Heart left ventricle (tissue), 16 donors: ENCODE data around the gene RTN3. TPM values are rescaled to one million over a fixed set of nuclear protein-coding genes. Genes with fewer than 3 reads are reported as not detected.

ENCODE experiments used
- ATAC-seq, 4 donors: fragments of 200-7000 bp; cut with Tn5 transposase; one replicate each; pipeline ENCODE4 v1.9.1; 2020 to 2022; ENCODE audit warnings: moderate library complexity in 4 of 4, mild to moderate bottlenecking in 3 of 4, moderate number of reproducible peaks in 1 of 4
- DNase-seq, 5 donors: peaks; one replicate each; pipeline ENCODE4 v3.0.0-alpha.2; 2020
- H3K27ac ChIP-seq, 12 donors: fragments of 200-600 bp; sonication (generic) in 4 of 12; one replicate each; pipeline versions ENCODE4 v1.5.0 to v1.8.0; 2016 to 2022; ENCODE audit warnings: mild to moderate bottlenecking in 2 of 12
- H3K27me3 ChIP-seq, 9 donors: fragments of 200-600 bp; sonication (generic) in 2 of 9; one replicate each; pipeline versions ENCODE4 v1.5.1 to v1.8.0; 2016 to 2022; ENCODE audit warnings: mild to moderate bottlenecking in 3 of 9
- H3K36me3 ChIP-seq, 9 donors: fragments of 200-600 bp; sonication (generic) in 2 of 9; one replicate each; pipeline versions ENCODE4 v1.5.0 to v1.8.0; 2018 to 2022; ENCODE audit warnings: mild to moderate bottlenecking in 2 of 9
- H3K4me1 ChIP-seq, 12 donors: fragments of 200-600 bp; sonication (generic) in 4 of 12; one replicate each; pipeline versions ENCODE4 v1.5.0 to v1.8.0; 2016 to 2022; ENCODE audit warnings: mild to moderate bottlenecking in 3 of 12
- H3K4me3 ChIP-seq, 12 donors: fragments of 200-600 bp; sonication (generic) in 4 of 12; one replicate each; pipeline versions ENCODE4 v1.5.0 to v1.8.0; 2017 to 2022; ENCODE audit warnings: mild to moderate bottlenecking in 9 of 12, moderate library complexity in 4 of 12
- H3K9me3 ChIP-seq, 12 donors: fragments of 200-600 bp; sonication (generic) in 4 of 12; one replicate each; pipeline versions ENCODE4 v1.5.0 to v1.8.0; 2016 to 2022; ENCODE audit warnings: mild to moderate bottlenecking in 1 of 12
- POLR2A ChIP-seq, 2 donors: fragments of 450-650 bp; IDR thresholded peaks; one replicate each; pipeline ENCODE4 v1.6.1; 2017; ENCODE audit warnings: antibody characterized with exemption in 2 of 2, mild to moderate bottlenecking in 2 of 2, moderate library complexity in 2 of 2
- WGBS, 4 donors: extraction: QIAGEN DNeasy Blood & Tissue Kit in 2 of 4; methylation state at CpG; one replicate each; pipeline versions ENCODE4 v1.1.5 to v1.1.7; 2013 to 2018; 5-methylcytosine and 5-hydroxymethylcytosine counted together
- intact Hi-C, 10 donors: fragments of 100-400 bp; cut with DNase I; formaldehyde crosslinking; loops; one replicate each; pipeline versions ENCODE4 v1.11.1 to v1.14.2; 2022
- polyA plus RNA-seq, 2 donors: library from polyadenylated mRNA; stranded (reverse); fragments of 200-250 nt; gene quantifications; one replicate each; pipeline ENCODE4 v1.2.3, GENCODE V29; 2013
- total RNA-seq, 9 donors: library from RNA; depleted of rRNA in 2 of 9; stranded (reverse); fragments of >200 nt in 2 of 9; fragmentation: NEBNext Ultra II Directional in 3 of 9; extraction: Animal tissue kit (Norgen Biotek cat#: 25700) in 3 of 9; gene quantifications; one replicate each; pipeline versions ENCODE4 v1.1.0 to v1.2.4, GENCODE V29; 2016 to 2023
- TF ChIP-seq, protein P1 (sequence below), 12 donors: fragments of 200-600 bp; sonication (generic) in 4 of 12; IDR thresholded peaks; one replicate each; pipeline versions ENCODE4 v1.5.0 to v1.8.0; 2018 to 2022; ENCODE audit warnings: antibody characterized with exemption in 12 of 12, mild to moderate bottlenecking in 5 of 12
- donor health status: ischemic (EF 13 %, LVEDD 7.1; RV severe dilation, severe dysfunction).
- donor health status: healthy with polysubstance abuse.
- donor health status: DM: no; HTN: yes; CAD: no.
- donor health status: DM: no; HTN: no; CAD: no.
- donor health status: ischemic (EF 25% LVEDD 6.9; RV normal size, moderate dysfunction).
- donor health status: ischemic (EF 25% LVEDD 5.7; RV mildly dilated, moderate dysfunction).
- donor health status: healthy.
- donor health status: DM: yes; HTN: yes; CAD: no.
- donor health status: ischemic (EF 35%, LVEDD 5.7; RV mildly dilated, moderate dysfunction).
- donor health status: nonischemic (EF 11% LVEDD 7.7; RV severe dilation, severe dysfunction).
- donor health status: DM: yes; HTN: yes; CAD: no.
- donor health status: PGD.
- donor health status: ischemic (EF 29% LVEDD 5.4; RV normal size, mild dysfunction).
- donor health status: nonischemic (EF 23%, LVEDD 6.1; RV moderate dilation, normal function).

RTN3 gene
- total and polyA plus RNA-seq, 11 donors = 31.2 to 82.9 (median 65.9) TPM

DNA sequence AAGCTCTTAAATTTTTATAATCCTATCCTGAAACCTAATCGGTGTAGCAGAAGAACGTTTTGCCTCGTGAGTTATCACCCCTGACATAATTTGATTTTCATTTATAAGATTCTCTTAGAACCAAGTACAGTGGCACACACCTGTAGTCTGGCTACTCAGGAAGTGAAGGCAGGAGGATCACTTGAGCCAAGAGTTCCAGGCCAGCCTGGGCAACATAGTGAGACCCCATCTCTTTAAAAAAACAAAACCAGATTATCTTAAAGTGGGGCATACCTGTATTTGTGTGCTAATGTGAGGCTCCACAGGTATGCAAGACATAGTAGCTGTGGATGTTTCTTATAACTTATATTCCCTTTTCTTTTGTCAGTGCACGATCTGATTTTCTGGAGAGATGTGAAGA lies 68.3 kb downstream of the RTN3 start:
- H3K4me3 ChIP-seq = no peak overlapping the region
- peaks cover 0 to 53% (median 44%) of the 10 kb centered on the region in 9 donors for H3K36me3 ChIP-seq
- H3K27ac ChIP-seq = no peak overlapping the region
- intact Hi-C loops = loop anchor here in 1 of 10 donors (10.0 kb wide), 1 partner anchor 715 kb away; no protein-coding TSS in a partner anchor
- no peaks in the 10 kb centered on the region for H3K27me3 ChIP-seq
- TF ChIP-seq, protein P1, sequence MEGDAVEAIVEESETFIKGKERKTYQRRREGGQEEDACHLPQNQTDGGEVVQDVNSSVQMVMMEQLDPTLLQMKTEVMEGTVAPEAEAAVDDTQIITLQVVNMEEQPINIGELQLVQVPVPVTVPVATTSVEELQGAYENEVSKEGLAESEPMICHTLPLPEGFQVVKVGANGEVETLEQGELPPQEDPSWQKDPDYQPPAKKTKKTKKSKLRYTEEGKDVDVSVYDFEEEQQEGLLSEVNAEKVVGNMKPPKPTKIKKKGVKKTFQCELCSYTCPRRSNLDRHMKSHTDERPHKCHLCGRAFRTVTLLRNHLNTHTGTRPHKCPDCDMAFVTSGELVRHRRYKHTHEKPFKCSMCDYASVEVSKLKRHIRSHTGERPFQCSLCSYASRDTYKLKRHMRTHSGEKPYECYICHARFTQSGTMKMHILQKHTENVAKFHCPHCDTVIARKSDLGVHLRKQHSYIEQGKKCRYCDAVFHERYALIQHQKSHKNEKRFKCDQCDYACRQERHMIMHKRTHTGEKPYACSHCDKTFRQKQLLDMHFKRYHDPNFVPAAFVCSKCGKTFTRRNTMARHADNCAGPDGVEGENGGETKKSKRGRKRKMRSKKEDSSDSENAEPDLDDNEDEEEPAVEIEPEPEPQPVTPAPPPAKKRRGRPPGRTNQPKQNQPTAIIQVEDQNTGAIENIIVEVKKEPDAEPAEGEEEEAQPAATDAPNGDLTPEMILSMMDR (IDR thresholded peaks at IDR 0.05) = no peak
- TF ChIP-seq POLR2A (IDR thresholded peaks at IDR 0.05) = no peak
- WGBS, 4 donors = 92 to 94% (median 93%) methylated on average over 4 of the region's 4 CpGs
- no peak for DNase-seq
- peaks cover 0 to 3% (median 0%) of the 10 kb centered on the region in 12 donors for H3K4me1 ChIP-seq
- no peaks in the 10 kb centered on the region for H3K9me3 ChIP-seq
- no peak for ATAC-seq

DNA sequence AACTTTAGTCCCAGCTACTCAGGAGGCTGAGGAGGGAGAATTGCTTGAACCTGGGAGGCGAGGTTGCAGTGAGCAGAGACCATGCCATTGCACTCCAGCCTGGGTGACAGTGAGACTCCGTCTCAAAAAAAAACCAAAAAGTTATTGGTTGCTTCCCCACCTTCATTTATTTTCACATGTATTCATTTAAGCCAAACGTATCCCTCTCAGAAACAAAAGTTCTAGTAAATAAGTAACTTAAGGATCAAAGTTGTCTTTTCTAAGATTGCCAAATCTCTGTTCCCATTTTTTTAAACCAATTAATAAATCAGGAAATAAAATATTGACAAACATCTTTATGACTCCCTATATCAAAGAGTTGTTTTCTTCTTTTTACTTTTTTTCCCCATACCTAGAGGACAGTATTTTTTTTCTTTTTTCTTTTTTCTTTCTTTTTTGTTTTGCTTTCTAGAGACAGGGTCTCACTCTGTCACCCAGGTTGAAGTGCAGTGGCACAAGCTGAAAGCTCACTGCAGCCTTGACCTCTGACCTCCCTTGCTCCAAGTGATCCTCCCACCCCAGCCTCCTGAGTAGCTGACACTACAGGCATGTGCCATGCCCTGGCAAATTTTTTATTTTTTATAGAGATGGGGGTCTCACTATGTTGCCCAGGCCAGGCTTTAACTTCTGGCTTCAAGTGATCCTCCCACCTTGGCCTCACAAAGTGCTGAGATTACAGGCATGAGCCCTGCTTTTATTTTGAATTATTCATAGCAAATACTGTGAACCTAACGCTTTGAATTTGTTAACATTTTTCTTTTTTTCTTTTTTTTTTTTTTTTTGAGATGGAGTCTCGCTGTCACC lies 75.8 kb downstream of the RTN3 start:
- no peaks in the 10 kb centered on the region for H3K9me3 ChIP-seq
- TF ChIP-seq, protein P1 (IDR thresholded peaks at IDR 0.05) = no peak
- TF ChIP-seq POLR2A (IDR thresholded peaks at IDR 0.05) = no peak
- 95 to 97% (median 96%) methylated on average over 5 of the region's 5 CpGs for WGBS, 4 donors
- H3K4me3 ChIP-seq = no peak overlapping the region
- ATAC-seq (no peak), DNase-seq (no peak)
- peaks cover 0 to 4% (median 3%) of the 10 kb centered on the region in 12 donors for H3K4me1 ChIP-seq
- H3K36me3 ChIP-seq = peaks cover 0 to 77% (median 62%) of the 10 kb centered on the region in 9 donors
- intact Hi-C loops = no loop called here
- no peak overlapping the region for H3K27ac ChIP-seq
- H3K27me3 ChIP-seq = no peaks in the 10 kb centered on the region

DNA sequence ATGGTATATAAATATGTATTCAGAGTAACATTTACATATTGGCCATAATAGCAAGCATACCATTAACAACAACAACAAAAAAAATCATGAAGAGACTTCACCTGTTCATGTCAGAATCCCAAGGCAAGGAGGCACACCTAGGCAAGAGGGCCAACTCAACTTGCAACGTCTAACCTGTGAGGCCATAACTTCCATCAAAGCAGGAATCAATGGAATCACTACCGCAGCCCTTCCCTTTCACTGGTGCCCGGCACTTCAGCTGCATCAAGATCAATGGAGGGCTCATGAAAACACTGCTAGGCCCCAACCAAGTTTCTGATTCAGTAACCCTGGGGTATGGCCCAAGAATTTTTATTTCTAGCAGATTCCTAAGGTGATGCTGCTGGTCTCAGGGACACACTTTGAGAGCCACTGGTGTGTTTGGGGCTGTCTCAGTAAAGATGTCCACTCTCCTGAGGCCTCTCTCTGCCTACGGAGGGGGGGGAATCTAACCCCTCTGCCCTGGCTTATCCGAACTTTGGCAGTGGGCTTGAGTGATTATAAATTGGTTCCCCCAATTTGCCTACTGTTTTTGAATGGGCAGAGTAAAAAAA lies 79.3 kb downstream of the RTN3 start:
- WGBS, 4 donors = 84 to 91% (median 89%) methylated on average over 5 of the region's 5 CpGs
- TF ChIP-seq POLR2A (IDR thresholded peaks at IDR 0.05) = no peak
- TF ChIP-seq, protein P1 (IDR thresholded peaks at IDR 0.05) = no peak
- ATAC-seq (no peak), DNase-seq (no peak)
- H3K27me3 ChIP-seq = no peaks in the 10 kb centered on the region
- peaks cover 0 to 55% (median 43%) of the 10 kb centered on the region in 9 donors for H3K36me3 ChIP-seq
- no peak overlapping the region for H3K4me3 ChIP-seq
- peaks cover 0 to 30% (median 13%) of the 10 kb centered on the region in 12 donors for H3K4me1 ChIP-seq
- intact Hi-C loops = loop anchor here in 5 of 10 donors (10.0 kb wide), 2 partner anchors 184 to 384 kb away; no protein-coding TSS in a partner anchor
- no peaks in the 10 kb centered on the region for H3K9me3 ChIP-seq
- no peak overlapping the region for H3K27ac ChIP-seq

DNA sequence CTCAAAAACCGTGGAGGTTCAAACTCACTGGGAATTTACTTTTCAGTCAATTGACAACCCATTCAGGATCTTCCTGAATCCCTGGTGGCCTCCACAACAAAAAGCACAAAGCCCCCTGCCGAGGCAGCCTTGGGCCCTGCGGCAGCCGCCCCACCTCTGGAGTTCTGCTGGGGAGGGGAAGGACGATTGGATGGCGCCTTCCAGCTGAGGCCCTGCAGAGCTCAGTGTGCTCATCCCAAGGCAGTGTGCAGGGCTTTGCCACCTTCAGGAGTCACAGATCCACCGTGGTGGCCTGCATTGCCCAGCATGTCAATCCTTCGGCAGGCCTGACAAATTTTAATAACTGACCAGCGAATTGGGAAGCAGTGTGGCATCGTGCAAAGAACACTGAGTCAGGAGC lies 79.9 kb downstream of the RTN3 start:
- Histone ChIP-seq H3K4me3 (no peak overlapping the region), H3K36me3 (peaks cover 0 to 50% (median 42%) of the 10 kb centered on the region in 9 donors), H3K27ac (no peak overlapping the region), H3K9me3 (no peaks in the 10 kb centered on the region), H3K27me3 (no peaks in the 10 kb centered on the region), H3K4me1 (peaks cover 0 to 36% (median 15%) of the 10 kb centered on the region in 12 donors)
- no peak for ATAC-seq
- WGBS, 4 donors = 83 to 92% (median 85%) methylated on average over 6 to 10 of the region's 10 CpGs
- no peak for DNase-seq
- TF ChIP-seq, protein P1 (IDR thresholded peaks at IDR 0.05) = no peak
- no peak for TF ChIP-seq POLR2A (IDR thresholded peaks at IDR 0.05)
- intact Hi-C loops = loop anchor here in 5 of 10 donors (10.0 kb wide), 2 partner anchors 184 to 384 kb away; no protein-coding TSS in a partner anchor
